HG02885 (cell line): ENCODE results near the gene WDR47.
"Not testable (repeated sequence)": the region's sequence is repeated elsewhere in the genome, so short reads cannot be mapped to it uniquely, and the experiment has no call there.

ENCODE experiments used
- ATAC-seq: cut with Tn5 transposase; IDR thresholded peaks from one replicate; pipeline ENCODE4 v1.9.1; 2021; ENCODE audit warnings: mild to moderate bottlenecking; ENCODE audit not compliant: unreplicated experiment, poor library complexity

The WDR47 gene

GRCh38 chr1:109056064-109056463 is 14.2 kb upstream of the WDR47 start:
- no peak for ATAC-seq

GRCh38 chr1:109052145-109052544 is 10.2 kb upstream of the WDR47 start:
- not testable (repeated sequence) for ATAC-seq

GRCh38 chr1:109050228-109050995 is 8.5 kb upstream of the WDR47 start:
- no peak for ATAC-seq

- ATAC-seq, result no peak
These were observed 6.4 kb upstream of the WDR47 start for GRCh38 chr1:109048335-109048734.

- ATAC-seq, result no peak
These were observed 5.4 kb upstream of the WDR47 start for GRCh38 chr1:109047339-109047738.

- no peak for ATAC-seq
These were observed 4.8 kb upstream of the WDR47 start for GRCh38 chr1:109046671-109047070.

GRCh38 chr1:109045595-109045994 is 3.7 kb upstream of the WDR47 start:
- no peak for ATAC-seq

GRCh38 chr1:109040989-109041620 is 797 bp downstream of the WDR47 start:
- ATAC-seq, result peak; percentile 31

GRCh38 chr1:109040627-109040988 is 1.3 kb downstream of the WDR47 start:
- ATAC-seq, result no peak

GRCh38 chr1:109034382-109034781 is 7.5 kb downstream of the WDR47 start:
- ATAC-seq, result no peak

GRCh38 chr1:109029493-109029892 is 12.4 kb downstream of the WDR47 start:
- ATAC-seq, result not testable (repeated sequence)

- no peak for ATAC-seq
These were observed 14.1 kb downstream of the WDR47 start for GRCh38 chr1:109027841-109028240.

- ATAC-seq, result no peak
These were observed 16.2 kb downstream of the WDR47 start for GRCh38 chr1:109025694-109026093.

GRCh38 chr1:109024646-109025045 is 17.3 kb downstream of the WDR47 start:
- ATAC-seq, result no peak

GRCh38 chr1:109020693-109021257 is 21.1 kb downstream of the WDR47 start:
- ATAC-seq, result no peak

- not testable (repeated sequence) for ATAC-seq
These were observed 24.2 kb downstream of the WDR47 start for GRCh38 chr1:109017719-109018118.

- ATAC-seq, result no peak
These were observed 24.8 kb downstream of the WDR47 start for GRCh38 chr1:109017134-109017533.

- ATAC-seq, result no peak
These were observed 30.6 kb downstream of the WDR47 start for GRCh38 chr1:109011335-109011734.

GRCh38 chr1:108996622-108997021 is 45.3 kb downstream of the WDR47 start:
- ATAC-seq, result not testable (repeated sequence)

- ATAC-seq, result no peak
These were observed 58.8 kb downstream of the WDR47 start for GRCh38 chr1:108983114-108983513.

- no peak for ATAC-seq
These were observed 65.2 kb downstream of the WDR47 start for GRCh38 chr1:108976658-108977057.

- ATAC-seq, result no peak
These were observed 69.0 kb downstream of the WDR47 start for GRCh38 chr1:108972951-108973350.
